A549 (cell line): ENCODE data around the gene SS18L1. TPM values are rescaled to one million over a fixed set of nuclear protein-coding genes. Genes with fewer than 3 reads are reported as not detected.

Experiments
- ATAC-seq, 2 experiments: fragments of 200-7000 bp in 1 of 2; fragments of >200 bp in 1 of 2; cut with Nextera tagmentation in 1 of 2; cut with Tn5 transposase in 1 of 2; 3 replicates each; pipeline versions ENCODE4 v1.8.0 to v1.9.1; 2018 to 2020; ENCODE audit warnings: mild to moderate bottlenecking in 1 of 2, moderate library complexity in 1 of 2
- CTCF ChIA-PET: fragments of 300-600 bp; sonication (Branson Sonifier 250); formaldehyde crosslinking; extraction: SDS; loops from one replicate; lab custom pipeline; 2021; ENCODE audit warnings: antibody characterized with exemption, inconsistent platforms; lab: Yijun Ruan, JAX
- POLR2A ChIA-PET: fragments of 350-600 bp; formaldehyde crosslinking; extraction: SDS; loops from one replicate; lab custom pipeline; 2021; ENCODE audit warnings: antibody characterized with exemption, inconsistent platforms; lab: Yijun Ruan, JAX
- DNase-seq, 2 experiments: peaks; one replicate each; pipeline versions ENCODE4 v3.0.0 to v3.0.0-alpha.2; 2011 to 2016; ENCODE audit warnings: low read depth in 1 of 2, low spot score in 1 of 2
- FAIRE-seq: peaks from 2 replicates; lab custom pipeline; 2011; peaks lifted over from hg19 to GRCh38; lab: Jason Lieb, UNC
- H3K27ac ChIP-seq, 2 experiments: fragments of >200 bp; sonication (Bioruptor Twin); formaldehyde crosslinking; 3 replicates each; pipeline ENCODE4 v1.5.1; 2016 to 2017
- H3K4me1 ChIP-seq: fragments of >200 bp; sonication (Bioruptor Twin); formaldehyde crosslinking; 3 replicates; pipeline ENCODE4 v1.6.1; 2016
- H3K4me2 ChIP-seq: fragments of >200 bp; sonication (Bioruptor Twin); formaldehyde crosslinking; 3 replicates; pipeline ENCODE4 v1.6.1; 2016
- H3K4me3 ChIP-seq: fragments of >200 bp; sonication (Bioruptor Twin); formaldehyde crosslinking; 3 replicates; pipeline ENCODE4 v1.5.1; 2016
- H3K9me3 ChIP-seq: fragments of >200 bp; sonication (Bioruptor Twin); formaldehyde crosslinking; 3 replicates; pipeline ENCODE4 v1.6.1; 2016
- ATOH8 ChIP-seq: fragments of 250-450 bp; sonication (Bioruptor Pico); IDR thresholded peaks from 2 replicates; pipeline ENCODE4 v1.5.0; 2020; ENCODE audit warnings: low read depth, mild to moderate bottlenecking, moderate library complexity
- BHLHE40 ChIP-seq: IDR thresholded peaks from 2 replicates; pipeline ENCODE4 v1.6.1; 2012; ENCODE audit warnings: low read depth, low read length, inconsistent platforms
- CEBPB ChIP-seq, 2 experiments: fragments of >200 bp in 1 of 2; sonication (Bioruptor Twin) in 1 of 2; formaldehyde crosslinking in 1 of 2; IDR thresholded peaks; 2 replicates each; pipeline ENCODE4 v1.6.1; 2012 to 2016
- ELK1 ChIP-seq: fragments of 150-350 bp; IDR thresholded peaks from 2 replicates; pipeline ENCODE4 v1.6.1; 2014; ENCODE audit warnings: low read depth, mild to moderate bottlenecking, low read length
- FOSL2 ChIP-seq, 2 experiments: fragments of 450-650 bp in 1 of 2; fragments of >200 bp in 1 of 2; sonication (Bioruptor Twin) in 1 of 2; formaldehyde crosslinking; IDR thresholded peaks; 2 replicates each; pipeline versions ENCODE4 v1.5.0 to v1.6.1; 2016 to 2020; ENCODE audit warnings: mild to moderate bottlenecking in 1 of 2, moderate library complexity in 1 of 2
- HDAC2 ChIP-seq: fragments of 200-600 bp; sonication (generic); IDR thresholded peaks from 2 replicates; pipeline ENCODE4 v1.6.1; 2016
- HEYL ChIP-seq: fragments of 250-450 bp; sonication (Bioruptor Pico); IDR thresholded peaks from 2 replicates; pipeline ENCODE4 v1.8.0; 2021; ENCODE audit warnings: mild to moderate bottlenecking, moderate library complexity
- JUN ChIP-seq, 2 experiments: fragments of >200 bp; sonication (Bioruptor Twin); formaldehyde crosslinking; IDR thresholded peaks; 2 replicates in 1 of 2; 3 replicates in 1 of 2; pipeline ENCODE4 v1.6.1; 2016 to 2017
- JUNB ChIP-seq: fragments of >200 bp; sonication (Bioruptor Twin); formaldehyde crosslinking; IDR thresholded peaks from 2 replicates; pipeline ENCODE4 v1.6.1; 2016
- MAFK ChIP-seq: fragments of 450-650 bp; IDR thresholded peaks from 2 replicates; pipeline ENCODE4 v1.6.1; 2014; ENCODE audit not compliant: partially characterized antibody
- POLR2AphosphoS2 ChIP-seq: conservative IDR thresholded peaks from 2 replicates; pipeline ENCODE4 v1.6.1; 2012; ENCODE audit warnings: low read length, improper control_type of control experiment, inconsistent platforms
- RAD21 ChIP-seq, 2 experiments: fragments of >200 bp in 1 of 2; sonication (Bioruptor Twin) in 1 of 2; formaldehyde crosslinking in 1 of 2; IDR thresholded peaks in 1 of 2; conservative IDR thresholded peaks in 1 of 2; 2 replicates in 1 of 2; 3 replicates in 1 of 2; pipeline ENCODE4 v1.6.1; 2012 to 2018; ENCODE audit warnings: inconsistent platforms in 1 of 2
- RARB ChIP-seq: fragments of 250-450 bp; sonication (Bioruptor Pico); IDR thresholded peaks from 2 replicates; pipeline ENCODE4 v1.8.0; 2021; ENCODE audit warnings: mild to moderate bottlenecking, moderate library complexity
- RCOR1 ChIP-seq: fragments of 150-350 bp; IDR thresholded peaks from 2 replicates; pipeline ENCODE4 v1.6.1; 2014; ENCODE audit warnings: antibody characterized with exemption, low read length, low read depth
- RNF2 ChIP-seq: fragments of 200-600 bp; sonication (generic); IDR thresholded peaks from 2 replicates; pipeline ENCODE4 v1.6.1; 2016; ENCODE audit warnings: low read depth, mild to moderate bottlenecking, antibody characterized with exemption, moderate library complexity, borderline replicate concordance
- SMC3 ChIP-seq: fragments of >200 bp; sonication (Bioruptor Twin); formaldehyde crosslinking; IDR thresholded peaks from 3 replicates; pipeline ENCODE4 v1.6.1; 2018; ENCODE audit warnings: inconsistent platforms
- TFCP2L1 ChIP-seq: fragments of 250-450 bp; sonication (Bioruptor Pico); IDR thresholded peaks from 2 replicates; pipeline ENCODE4 v1.5.0; 2021; ENCODE audit warnings: mild to moderate bottlenecking
- ZNF302 ChIP-seq: fragments of 250-450 bp; sonication (Bioruptor Pico); IDR thresholded peaks from 2 replicates; pipeline ENCODE4 v1.9.0; 2021; ENCODE audit warnings: inconsistent platforms, mild to moderate bottlenecking, moderate library complexity
- WGBS: methylation state at CpG from one replicate; pipeline ENCODE4 v1.1.6; 2017; ENCODE audit errors: missing lambda C conversion rate; 5-methylcytosine and 5-hydroxymethylcytosine counted together
- polyA plus RNA-seq, 4 experiments: library from polyadenylated mRNA; depleted of rRNA in 3 of 4; stranded (reverse); fragments of >200 nt; fragmentation: RNase III in 1 of 4; extraction: RNeasy Plus Mini Kit Qiagen cat#74134 plus additional on column Dnase treatment in 1 of 4; gene quantifications; 2 replicates in 3 of 4; 3 replicates in 1 of 4; pipeline ENCODE4 v1.2.3, GENCODE V29; 2011 to 2017

SS18L1 gene
- polyA plus RNA-seq, 2 of the 4 experiments (the other 2 are of a cell fraction) = 7.4 to 13.1 TPM

- ATAC-seq (no peak), FAIRE-seq (no peak), DNase-seq (no peak)
- Histone ChIP-seq H3K4me2 (no peak overlapping the region), H3K4me1 (no peaks in the 10 kb centered on the region), H3K27ac (no peak overlapping the region), H3K4me3 (no peak overlapping the region), H3K9me3 (no peaks in the 10 kb centered on the region)
- WGBS = 63% methylated on average over 10 of the region's 10 CpGs
- ChIA-PET CTCF (no interaction called here), POLR2A (no interaction called here)
- TF ChIP-seq HDAC2 = no peak
- no peak for TF ChIP-seq JUN (IDR thresholded peaks at IDR 0.05)
- no peak for TF ChIP-seq POLR2AphosphoS2
- no peak for TF ChIP-seq ATOH8 (CRISPR knock-in tag)
- no peak for TF ChIP-seq ELK1
- no peak for TF ChIP-seq RAD21 (conservative IDR thresholded peaks at IDR 0.05 in 1 of 2, IDR thresholded peaks at IDR 0.05 in 1 of 2)
- no peak for TF ChIP-seq TFCP2L1
These were observed 87.1 kb downstream of the SS18L1 start for GRCh38 chr20:62230696-62231095.

- ATAC-seq (no peak), FAIRE-seq (no peak), DNase-seq (no peak)
- Histone ChIP-seq H3K4me1 (no peaks in the 10 kb centered on the region), H3K9me3 (no peaks in the 10 kb centered on the region), H3K27ac (no peak overlapping the region), H3K4me2 (no peak overlapping the region), H3K4me3 (no peak overlapping the region)
- TF ChIP-seq JUN (IDR thresholded peaks at IDR 0.05) = no peak
- no peak for TF ChIP-seq ZNF302
- TF ChIP-seq JUNB = no peak
- no peak for TF ChIP-seq RCOR1
- no peak for TF ChIP-seq POLR2AphosphoS2
- no peak for TF ChIP-seq CEBPB (IDR thresholded peaks at IDR 0.05)
- no peak for TF ChIP-seq BHLHE40
- TF ChIP-seq FOSL2 (IDR thresholded peaks at IDR 0.05) = no peak
- TF ChIP-seq FOSL2 (CRISPR knock-in tag; IDR thresholded peaks at IDR 0.05) = no peak
- TF ChIP-seq RNF2 = no peak
- no peak for TF ChIP-seq MAFK
- TF ChIP-seq HEYL (CRISPR knock-in tag) = no peak
- TF ChIP-seq SMC3 = no peak
- no peak for TF ChIP-seq RARB (CRISPR knock-in tag)
- 36% methylated on average over 6 of the region's 6 CpGs for WGBS
- CTCF ChIA-PET = interaction anchor here (1.5 to 1.7 kb wide), 2 partner anchors 9 to 14 kb away, joined by 4 read pairs; no protein-coding TSS in a partner anchor
- POLR2A ChIA-PET = no interaction called here
These were observed 87.7 kb downstream of the SS18L1 start for GRCh38 chr20:62231292-62231691.

Other genes with a start within 250 kb of the SS18L1 start
- gene TAF4, start 77.9 kb upstream of the SS18L1 start, polyA plus RNA-seq (2011; rRNA removed) = 5.7 and 6.1 TPM in 2 replicates
- gene TAF4, start 77.9 kb upstream of the SS18L1 start, polyA plus RNA-seq (2017; fragmentation: RNase III; extraction: RNeasy Plus Mini Kit Qiagen cat#74134 plus additional on column Dnase treatment) = 11.0 to 14.3 TPM (median 12.5 TPM) in 3 replicates
- 18.3 and 22.7 TPM in 2 replicates for gene LSM14B, start 21.3 kb upstream of the SS18L1 start, polyA plus RNA-seq (2011; rRNA removed)
- gene LSM14B, start 21.3 kb upstream of the SS18L1 start, polyA plus RNA-seq (2017; fragmentation: RNase III; extraction: RNeasy Plus Mini Kit Qiagen cat#74134 plus additional on column Dnase treatment) = 26.5 to 28.1 TPM (median 27.7 TPM) in 3 replicates
- gene PSMA7, start 375 bp upstream of the SS18L1 start, polyA plus RNA-seq (2011; rRNA removed) = 494 and 562 TPM in 2 replicates
- 496 to 535 TPM (median 511 TPM) in 3 replicates for gene PSMA7, start 375 bp upstream of the SS18L1 start, polyA plus RNA-seq (2017; fragmentation: RNase III; extraction: RNeasy Plus Mini Kit Qiagen cat#74134 plus additional on column Dnase treatment)
- 21.8 and 21.9 TPM in 2 replicates for gene MTG2, start 39.3 kb downstream of the SS18L1 start, polyA plus RNA-seq (2011; rRNA removed)
- 25.3 to 28.7 TPM (median 25.7 TPM) in 3 replicates for gene MTG2, start 39.3 kb downstream of the SS18L1 start, polyA plus RNA-seq (2017; fragmentation: RNase III; extraction: RNeasy Plus Mini Kit Qiagen cat#74134 plus additional on column Dnase treatment)
- gene HRH3, start 76.5 kb downstream of the SS18L1 start, polyA plus RNA-seq (2011; rRNA removed) = not detected in 2 replicates
- gene HRH3, start 76.5 kb downstream of the SS18L1 start, polyA plus RNA-seq (2017; fragmentation: RNase III; extraction: RNeasy Plus Mini Kit Qiagen cat#74134 plus additional on column Dnase treatment) = not detected in 3 replicates
- gene OSBPL2, start 94.8 kb downstream of the SS18L1 start, polyA plus RNA-seq (2011; rRNA removed) = 12.8 and 14.8 TPM in 2 replicates
- gene OSBPL2, start 94.8 kb downstream of the SS18L1 start, polyA plus RNA-seq (2017; fragmentation: RNase III; extraction: RNeasy Plus Mini Kit Qiagen cat#74134 plus additional on column Dnase treatment) = 13.7 to 15.3 TPM (median 14.6 TPM) in 3 replicates
- 68.9 and 87.9 TPM in 2 replicates for gene ADRM1, start 159.2 kb downstream of the SS18L1 start, polyA plus RNA-seq (2011; rRNA removed)
- 121 to 131 TPM (median 130 TPM) in 3 replicates for gene ADRM1, start 159.2 kb downstream of the SS18L1 start, polyA plus RNA-seq (2017; fragmentation: RNase III; extraction: RNeasy Plus Mini Kit Qiagen cat#74134 plus additional on column Dnase treatment)
- 20.4 and 31.6 TPM in 2 replicates for gene LAMA5, start 223.5 kb downstream of the SS18L1 start, polyA plus RNA-seq (2011; rRNA removed)
- 196 to 212 TPM (median 202 TPM) in 3 replicates for gene LAMA5, start 223.5 kb downstream of the SS18L1 start, polyA plus RNA-seq (2017; fragmentation: RNase III; extraction: RNeasy Plus Mini Kit Qiagen cat#74134 plus additional on column Dnase treatment)
- gene RPS21, start 243.3 kb downstream of the SS18L1 start, polyA plus RNA-seq (2011; rRNA removed) = 3,697 and 4,026 TPM in 2 replicates
- 2,862 to 2,938 TPM (median 2,871 TPM) in 3 replicates for gene RPS21, start 243.3 kb downstream of the SS18L1 start, polyA plus RNA-seq (2017; fragmentation: RNase III; extraction: RNeasy Plus Mini Kit Qiagen cat#74134 plus additional on column Dnase treatment)